ENCODE measurements around the gene FERMT3. TPM values are rescaled to one million over a fixed set of nuclear protein-coding genes. Genes with fewer than 3 reads are reported as not detected.

FERMT3 gene
- total RNA-seq, 1 donor from 2014 or later: 8.4 TPM

DNA sequence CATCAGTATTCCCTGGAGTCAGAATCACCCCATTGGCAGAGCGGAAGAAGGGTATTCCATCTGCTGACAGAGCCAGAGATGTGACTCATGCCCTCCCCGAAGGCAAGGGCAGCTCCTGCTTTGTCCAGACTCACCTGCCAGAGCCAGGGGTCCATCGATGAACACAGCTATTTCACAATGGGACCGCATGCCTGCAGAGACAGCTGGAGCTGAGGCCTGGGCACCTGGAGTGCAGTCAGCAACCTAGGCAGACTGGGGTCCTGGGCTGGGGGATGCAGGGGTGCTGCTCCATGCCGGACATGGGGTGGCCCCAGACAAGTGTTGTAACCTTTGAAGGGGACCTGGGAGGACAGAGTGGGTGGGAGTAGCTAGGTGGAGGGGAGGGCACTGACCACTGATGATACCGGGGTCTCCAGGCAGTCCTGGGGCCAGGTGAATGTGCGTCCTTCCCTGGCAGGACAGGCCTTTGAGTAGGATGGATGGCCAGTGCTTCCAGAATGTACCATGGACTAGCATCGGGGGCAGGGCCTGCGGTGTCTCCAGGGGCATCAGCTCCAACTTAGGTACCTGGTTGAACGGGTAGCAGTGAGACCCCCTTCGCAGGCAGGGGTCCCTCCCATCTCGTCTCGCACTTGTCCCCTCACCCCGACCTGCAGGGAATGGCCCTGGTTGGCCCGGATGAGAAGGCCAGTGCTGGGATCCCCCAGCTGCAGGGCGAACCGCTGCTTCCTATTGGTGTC, 17.8 kb downstream of the FERMT3 start:
- H3K4me1 Mint-ChIP-seq: peaks cover 17% of the 10 kb centered on the region
- no peaks in the 10 kb centered on the region for H3K27me3 Mint-ChIP-seq (ENCODE audit: low read depth)
- H3K9me3 Mint-ChIP-seq: no peaks in the 10 kb centered on the region
- peak overlapping the region; percentile 81 for H3K4me3 Mint-ChIP-seq
- no peaks in the 10 kb centered on the region for H3K36me3 Mint-ChIP-seq
- TF ChIP-seq, protein P1, sequence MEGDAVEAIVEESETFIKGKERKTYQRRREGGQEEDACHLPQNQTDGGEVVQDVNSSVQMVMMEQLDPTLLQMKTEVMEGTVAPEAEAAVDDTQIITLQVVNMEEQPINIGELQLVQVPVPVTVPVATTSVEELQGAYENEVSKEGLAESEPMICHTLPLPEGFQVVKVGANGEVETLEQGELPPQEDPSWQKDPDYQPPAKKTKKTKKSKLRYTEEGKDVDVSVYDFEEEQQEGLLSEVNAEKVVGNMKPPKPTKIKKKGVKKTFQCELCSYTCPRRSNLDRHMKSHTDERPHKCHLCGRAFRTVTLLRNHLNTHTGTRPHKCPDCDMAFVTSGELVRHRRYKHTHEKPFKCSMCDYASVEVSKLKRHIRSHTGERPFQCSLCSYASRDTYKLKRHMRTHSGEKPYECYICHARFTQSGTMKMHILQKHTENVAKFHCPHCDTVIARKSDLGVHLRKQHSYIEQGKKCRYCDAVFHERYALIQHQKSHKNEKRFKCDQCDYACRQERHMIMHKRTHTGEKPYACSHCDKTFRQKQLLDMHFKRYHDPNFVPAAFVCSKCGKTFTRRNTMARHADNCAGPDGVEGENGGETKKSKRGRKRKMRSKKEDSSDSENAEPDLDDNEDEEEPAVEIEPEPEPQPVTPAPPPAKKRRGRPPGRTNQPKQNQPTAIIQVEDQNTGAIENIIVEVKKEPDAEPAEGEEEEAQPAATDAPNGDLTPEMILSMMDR (IDR thresholded peaks at IDR 0.05; ENCODE audit: unreplicated experiment): no peak
- DNase-seq (ENCODE audit: low spot score in 2 of 2, unreplicated experiment in 2 of 2): no peak
- no peak overlapping the region for H3K27ac Mint-ChIP-seq

DNA sequence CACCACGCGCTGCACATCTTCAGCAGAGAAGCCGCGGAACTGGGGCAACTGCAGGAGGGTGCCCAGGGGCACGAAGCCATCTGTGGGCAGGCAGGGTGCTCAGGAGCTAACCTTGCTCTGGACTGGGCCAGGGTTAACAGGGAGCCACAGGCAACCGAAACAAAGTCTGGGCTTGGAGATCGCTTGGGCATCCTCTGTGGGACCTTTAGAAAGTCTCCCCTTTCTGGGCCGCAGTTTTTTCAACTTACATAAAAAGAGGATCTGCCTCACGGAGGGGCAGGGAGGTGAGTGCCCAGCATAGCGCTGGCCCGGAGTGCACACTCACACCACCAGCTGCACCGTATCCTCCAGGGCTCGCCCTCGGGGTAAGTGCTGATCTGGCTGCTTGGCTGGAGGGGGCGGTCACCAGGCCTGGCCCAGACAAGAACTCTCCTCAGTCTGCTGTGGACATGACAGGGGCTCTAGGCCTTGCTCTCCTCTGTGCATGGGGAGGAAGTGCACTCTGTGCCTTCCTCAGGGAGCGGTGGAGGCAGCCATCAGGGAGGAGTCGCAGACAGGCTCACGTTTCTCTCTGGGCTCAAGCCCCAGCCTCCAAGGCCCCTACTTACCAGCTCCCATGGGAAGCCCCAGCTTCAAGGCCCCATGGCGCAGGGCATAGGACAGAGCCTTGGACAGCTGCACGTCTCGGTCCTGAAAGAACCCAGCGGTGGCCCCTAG, 18.5 kb downstream of the FERMT3 start:
- peaks cover 19% of the 10 kb centered on the region for H3K4me1 Mint-ChIP-seq
- TF ChIP-seq, protein P1 (IDR thresholded peaks at IDR 0.05; ENCODE audit: unreplicated experiment): no peak
- no peaks in the 10 kb centered on the region for H3K27me3 Mint-ChIP-seq (ENCODE audit: low read depth)
- H3K9me3 Mint-ChIP-seq: no peaks in the 10 kb centered on the region
- H3K36me3 Mint-ChIP-seq: no peaks in the 10 kb centered on the region
- peak overlapping the region; percentile 75 for H3K27ac Mint-ChIP-seq
- H3K4me3 Mint-ChIP-seq: peak overlapping the region; percentile 81
- DNase-seq (ENCODE audit: low spot score in 2 of 2, unreplicated experiment in 2 of 2): no peak

DNA sequence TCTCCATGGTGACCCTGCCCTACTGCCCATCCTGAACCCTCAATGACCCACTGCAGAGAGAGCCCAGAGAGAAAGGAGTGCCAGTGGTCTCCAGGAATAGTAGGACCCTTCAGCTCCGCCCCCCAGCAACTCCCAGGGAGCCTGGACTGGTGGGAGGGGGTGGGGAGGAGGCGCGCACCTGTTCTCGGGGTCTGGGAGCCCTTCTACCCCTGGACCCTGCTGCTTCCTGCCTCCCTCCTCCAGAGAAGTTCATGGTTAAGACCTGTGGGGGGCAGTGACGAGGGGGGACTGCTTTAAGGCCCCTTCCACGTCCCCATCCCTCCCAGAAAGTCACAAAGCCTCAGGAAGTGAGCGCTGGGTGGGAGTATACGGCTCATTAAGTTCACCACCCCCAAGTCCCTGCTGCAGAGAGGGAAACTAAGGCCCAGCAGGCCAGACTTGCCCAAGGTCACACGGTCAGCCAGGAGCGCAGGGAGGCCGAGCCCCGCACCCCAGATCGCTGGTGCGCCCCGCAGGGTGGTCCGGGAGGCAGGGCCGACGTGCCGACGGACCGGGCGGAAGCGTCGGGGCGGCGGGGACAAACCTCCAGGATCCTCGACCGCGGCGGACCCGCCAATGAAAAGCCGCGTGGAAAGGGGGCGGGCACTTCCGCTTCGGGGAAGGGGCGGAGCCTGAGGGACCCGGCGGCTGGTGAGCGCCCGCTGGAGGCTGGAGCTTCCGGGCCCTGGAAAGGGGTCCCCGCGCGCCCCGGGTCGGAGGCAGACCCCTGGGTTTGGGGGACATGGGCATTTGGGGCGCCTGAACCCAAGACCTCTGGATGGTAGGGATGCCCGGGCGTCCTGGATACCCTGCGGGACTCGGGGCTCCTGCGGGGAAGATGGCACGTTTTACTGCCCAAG, 19.3 kb downstream of the FERMT3 start, which contains the start of the genes NUDT22 and TRPT1:
TSS of gene NUDT22 (plus strand) at position 667 of the 899 bp plus-strand sequence. CDS start 379 bp downstream, outside the sequence.
TSS of gene TRPT1 (minus strand) at position 579 of the 899 bp plus-strand sequence. CDS start at position 253, 326 bp downstream.
- peak; percentile 89 to 93 for DNase-seq (ENCODE audit: low spot score in 2 of 2, unreplicated experiment in 2 of 2)
- TF ChIP-seq, protein P1 (IDR thresholded peaks at IDR 0.05; ENCODE audit: unreplicated experiment): no peak
- no peaks in the 10 kb centered on the region for H3K27me3 Mint-ChIP-seq (ENCODE audit: low read depth)
- H3K4me3 Mint-ChIP-seq: peak within 1 kb of the TSS; percentile 81
- no peaks in the 10 kb centered on the region for H3K9me3 Mint-ChIP-seq
- H3K4me1 Mint-ChIP-seq: peaks cover 20% of the 10 kb centered on the region
- H3K36me3 Mint-ChIP-seq: no peaks in the 10 kb centered on the region
- peak within 1 kb of the TSS; percentile 75 for H3K27ac Mint-ChIP-seq

DNA sequence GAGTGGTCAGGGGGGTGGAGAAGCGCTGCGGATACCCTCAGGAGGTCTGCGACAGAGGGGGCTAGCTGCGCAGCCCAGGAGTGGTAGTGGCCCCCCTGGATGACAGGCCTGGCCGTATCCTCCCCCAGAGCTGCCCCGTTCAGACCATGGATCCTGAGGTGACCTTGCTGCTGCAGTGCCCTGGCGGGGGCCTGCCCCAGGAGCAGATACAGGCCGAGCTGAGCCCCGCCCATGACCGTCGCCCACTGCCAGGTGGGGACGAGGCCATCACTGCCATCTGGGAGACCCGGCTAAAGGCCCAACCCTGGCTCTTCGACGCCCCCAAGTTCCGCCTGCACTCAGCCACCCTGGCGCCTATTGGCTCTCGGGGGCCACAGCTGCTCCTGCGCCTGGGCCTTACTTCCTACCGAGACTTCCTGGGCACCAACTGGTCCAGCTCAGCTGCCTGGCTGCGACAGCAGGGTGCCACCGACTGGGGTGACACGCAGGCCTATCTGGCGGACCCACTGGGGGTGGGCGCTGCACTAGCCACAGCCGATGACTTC, 20.1 kb downstream of the FERMT3 start:
- peaks cover 24% of the 10 kb centered on the region for H3K4me1 Mint-ChIP-seq
- no peaks in the 10 kb centered on the region for H3K27me3 Mint-ChIP-seq (ENCODE audit: low read depth)
- no peaks in the 10 kb centered on the region for H3K36me3 Mint-ChIP-seq
- peak overlapping the region; percentile 81 for H3K4me3 Mint-ChIP-seq
- H3K9me3 Mint-ChIP-seq: no peaks in the 10 kb centered on the region
- peak overlapping the region; percentile 66 for H3K27ac Mint-ChIP-seq
- DNase-seq (ENCODE audit: low spot score in 2 of 2, unreplicated experiment in 2 of 2): no peak
- TF ChIP-seq, protein P1 (IDR thresholded peaks at IDR 0.05; ENCODE audit: unreplicated experiment): no peak

DNA sequence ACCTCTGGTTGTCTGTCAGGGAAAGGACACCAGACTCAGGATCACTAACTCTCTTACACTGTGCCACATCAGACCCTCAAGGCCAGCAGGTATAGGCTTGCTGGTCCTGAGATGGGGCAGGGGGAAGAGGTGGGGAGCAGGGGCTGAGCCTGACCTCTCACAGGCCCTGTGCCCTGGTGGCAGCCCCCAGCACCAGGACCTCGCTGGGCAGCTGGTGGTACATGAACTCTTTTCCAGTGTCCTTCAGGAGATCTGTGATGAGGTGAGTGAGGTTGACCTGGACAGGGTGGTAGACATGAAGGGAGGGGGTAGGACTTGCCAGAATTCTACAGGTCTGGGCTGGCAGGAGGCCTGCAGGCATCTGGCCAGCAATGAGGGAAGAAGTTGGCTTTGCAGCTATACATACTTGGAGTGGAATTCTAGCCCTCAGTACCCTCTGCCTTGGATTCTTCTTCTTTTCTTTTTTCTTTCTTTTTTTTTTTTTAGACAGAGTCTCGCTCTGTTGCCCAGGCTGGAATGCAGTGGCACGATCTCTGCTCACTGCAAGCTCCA, 21.0 kb downstream of the FERMT3 start:
- H3K9me3 Mint-ChIP-seq: no peaks in the 10 kb centered on the region
- no peak for DNase-seq (ENCODE audit: low spot score in 2 of 2, unreplicated experiment in 2 of 2)
- peak overlapping the region; percentile 43 for H3K27ac Mint-ChIP-seq
- no peaks in the 10 kb centered on the region for H3K36me3 Mint-ChIP-seq
- no peaks in the 10 kb centered on the region for H3K27me3 Mint-ChIP-seq (ENCODE audit: low read depth)
- H3K4me1 Mint-ChIP-seq: peaks cover 29% of the 10 kb centered on the region
- TF ChIP-seq, protein P1 (IDR thresholded peaks at IDR 0.05; ENCODE audit: unreplicated experiment): no peak
- peak overlapping the region; percentile 81 for H3K4me3 Mint-ChIP-seq
